ENCODE data around the gene DLG2. TPM values are rescaled to one million over a fixed set of nuclear protein-coding genes. Genes with fewer than 3 reads are reported as not detected.

The DLG2 gene
- total and polyA plus RNA-seq, 2 donors = 4.8 to 6.6 TPM

- no peak overlapping the region for H3K4me3 ChIP-seq (ENCODE audit: low read length in 2 of 2)
- H3K36me3 ChIP-seq (ENCODE audit: control insufficient read depth in 2 of 2, insufficient read depth in 2 of 2, low read length in 1 of 2) = no peaks in the 10 kb centered on the region
- H3K27me3 ChIP-seq (ENCODE audit: control insufficient read depth in 2 of 2, insufficient read depth in 1 of 2, low read length in 1 of 2) = no peaks in the 10 kb centered on the region
- no peaks in the 10 kb centered on the region for H3K9me3 ChIP-seq (ENCODE audit: control insufficient read depth in 2 of 2, insufficient read depth in 1 of 2, low read length in 1 of 2)
- H3K27ac ChIP-seq (ENCODE audit: low read depth in 1 of 2, low read length in 1 of 2) = no peak overlapping the region
- H3K4me1 ChIP-seq (ENCODE audit: control insufficient read depth in 2 of 2, insufficient read depth in 2 of 2, low read length in 2 of 2) = no peaks in the 10 kb centered on the region
- DNase-seq (ENCODE audit: low read depth in 6 of 9, low spot score in 9 of 9) = no peak
Observed at GRCh38 chr11:84501750-84502149, 1125.4 kb downstream of the DLG2 start.

- no peaks in the 10 kb centered on the region for H3K4me1 ChIP-seq (ENCODE audit: control insufficient read depth in 2 of 2, insufficient read depth in 2 of 2, low read length in 2 of 2)
- no peaks in the 10 kb centered on the region for H3K9me3 ChIP-seq (ENCODE audit: control insufficient read depth in 2 of 2, insufficient read depth in 1 of 2, low read length in 1 of 2)
- no peaks in the 10 kb centered on the region for H3K27me3 ChIP-seq (ENCODE audit: control insufficient read depth in 2 of 2, insufficient read depth in 1 of 2, low read length in 1 of 2)
- H3K36me3 ChIP-seq (ENCODE audit: control insufficient read depth in 2 of 2, insufficient read depth in 2 of 2, low read length in 1 of 2) = no peaks in the 10 kb centered on the region
- DNase-seq (ENCODE audit: low read depth in 6 of 9, low spot score in 9 of 9) = no peak
- WGBS = 92% methylated on average over 4 of the region's 4 CpGs
- no peak overlapping the region for H3K27ac ChIP-seq (ENCODE audit: low read depth in 1 of 2, low read length in 1 of 2)
- no peak overlapping the region for H3K4me3 ChIP-seq (ENCODE audit: low read length in 2 of 2)
Observed at GRCh38 chr11:84497981-84498411, 1129.1 kb downstream of the DLG2 start.

- DNase-seq (ENCODE audit: low read depth in 6 of 9, low spot score in 9 of 9) = no peak
- Histone ChIP-seq H3K9me3 (ENCODE audit: control insufficient read depth in 2 of 2, insufficient read depth in 1 of 2, low read length in 1 of 2) (no peaks in the 10 kb centered on the region), H3K27ac (ENCODE audit: low read depth in 1 of 2, low read length in 1 of 2) (no peak overlapping the region), H3K4me3 (ENCODE audit: low read length in 2 of 2) (no peak overlapping the region), H3K27me3 (ENCODE audit: control insufficient read depth in 2 of 2, insufficient read depth in 1 of 2, low read length in 1 of 2) (no peaks in the 10 kb centered on the region), H3K36me3 (ENCODE audit: control insufficient read depth in 2 of 2, insufficient read depth in 2 of 2, low read length in 1 of 2) (no peaks in the 10 kb centered on the region), H3K4me1 (ENCODE audit: control insufficient read depth in 2 of 2, insufficient read depth in 2 of 2, low read length in 2 of 2) (no peaks in the 10 kb centered on the region)
- 51% methylated on average over 1 of the region's 1 CpG for WGBS
Observed at GRCh38 chr11:84497181-84497580, 1130.0 kb downstream of the DLG2 start.

DNA sequence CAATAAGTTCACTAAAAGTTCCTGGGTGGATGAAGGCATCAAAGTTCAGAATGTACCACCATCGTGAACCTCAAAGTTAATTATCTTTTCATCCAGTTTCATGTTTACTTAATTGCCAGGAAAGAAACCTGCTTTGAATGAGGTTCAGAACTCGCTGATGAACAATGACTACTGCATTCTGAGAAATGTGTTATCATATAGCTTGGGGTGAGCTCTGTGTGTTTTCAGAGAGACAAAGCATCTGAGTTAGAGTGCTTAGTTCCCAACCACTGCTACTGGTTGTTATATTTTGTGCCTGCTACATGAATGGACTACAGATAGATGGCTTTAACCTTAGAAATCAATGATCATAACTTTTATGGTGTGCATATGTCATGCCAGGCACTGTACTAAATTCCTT, 1131.0 kb downstream of the DLG2 start:
- Histone ChIP-seq H3K4me3 (ENCODE audit: low read length in 2 of 2) (no peak overlapping the region), H3K27me3 (ENCODE audit: control insufficient read depth in 2 of 2, insufficient read depth in 1 of 2, low read length in 1 of 2) (no peaks in the 10 kb centered on the region), H3K27ac (ENCODE audit: low read depth in 1 of 2, low read length in 1 of 2) (no peak overlapping the region), H3K4me1 (ENCODE audit: control insufficient read depth in 2 of 2, insufficient read depth in 2 of 2, low read length in 2 of 2) (no peaks in the 10 kb centered on the region), H3K36me3 (ENCODE audit: control insufficient read depth in 2 of 2, insufficient read depth in 2 of 2, low read length in 1 of 2) (no peaks in the 10 kb centered on the region), H3K9me3 (ENCODE audit: control insufficient read depth in 2 of 2, insufficient read depth in 1 of 2, low read length in 1 of 2) (no peaks in the 10 kb centered on the region)
- no peak for DNase-seq (ENCODE audit: low read depth in 6 of 9, low spot score in 9 of 9)
- 83% methylated on average over 2 of the region's 2 CpGs for WGBS

GRCh38 chr11:84480131-84480530, 1147.0 kb downstream of the DLG2 start:
- no peaks in the 10 kb centered on the region for H3K36me3 ChIP-seq (ENCODE audit: control insufficient read depth in 2 of 2, insufficient read depth in 2 of 2, low read length in 1 of 2)
- 77% methylated on average over 4 of the region's 4 CpGs for WGBS
- DNase-seq (ENCODE audit: low read depth in 6 of 9, low spot score in 9 of 9) = no peak
- H3K4me3 ChIP-seq (ENCODE audit: low read length in 2 of 2) = no peak overlapping the region
- H3K4me1 ChIP-seq (ENCODE audit: control insufficient read depth in 2 of 2, insufficient read depth in 2 of 2, low read length in 2 of 2) = no peaks in the 10 kb centered on the region
- no peaks in the 10 kb centered on the region for H3K27me3 ChIP-seq (ENCODE audit: control insufficient read depth in 2 of 2, insufficient read depth in 1 of 2, low read length in 1 of 2)
- H3K9me3 ChIP-seq (ENCODE audit: control insufficient read depth in 2 of 2, insufficient read depth in 1 of 2, low read length in 1 of 2) = no peaks in the 10 kb centered on the region
- H3K27ac ChIP-seq (ENCODE audit: low read depth in 1 of 2, low read length in 1 of 2) = no peak overlapping the region

DNA sequence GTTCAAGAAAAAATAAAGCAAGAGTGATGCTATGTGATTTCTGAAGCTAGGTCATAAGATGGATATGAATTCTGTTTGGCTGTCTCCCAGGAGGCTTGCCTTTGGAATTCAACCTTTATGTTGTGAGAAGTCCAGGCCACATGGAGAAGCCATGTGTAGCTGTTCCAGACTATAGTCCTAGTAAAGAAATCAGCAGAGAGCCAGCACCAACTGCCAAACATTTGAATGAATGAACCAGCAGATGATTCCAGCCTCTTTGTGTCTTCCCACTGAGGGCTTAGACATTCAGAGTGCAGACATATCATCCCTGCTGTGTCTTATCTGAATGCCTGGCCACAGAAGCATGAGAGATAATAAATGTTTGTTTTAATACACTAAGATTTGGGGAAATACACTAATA, 1150.6 kb downstream of the DLG2 start:
- no peaks in the 10 kb centered on the region for H3K4me1 ChIP-seq (ENCODE audit: control insufficient read depth in 2 of 2, insufficient read depth in 2 of 2, low read length in 2 of 2)
- H3K36me3 ChIP-seq (ENCODE audit: control insufficient read depth in 2 of 2, insufficient read depth in 2 of 2, low read length in 1 of 2) = no peaks in the 10 kb centered on the region
- H3K4me3 ChIP-seq (ENCODE audit: low read length in 2 of 2) = no peak overlapping the region
- H3K9me3 ChIP-seq (ENCODE audit: control insufficient read depth in 2 of 2, insufficient read depth in 1 of 2, low read length in 1 of 2) = no peaks in the 10 kb centered on the region
- no peaks in the 10 kb centered on the region for H3K27me3 ChIP-seq (ENCODE audit: control insufficient read depth in 2 of 2, insufficient read depth in 1 of 2, low read length in 1 of 2)
- DNase-seq (ENCODE audit: low read depth in 6 of 9, low spot score in 9 of 9) = no peak
- H3K27ac ChIP-seq (ENCODE audit: low read depth in 1 of 2, low read length in 1 of 2) = no peak overlapping the region

GRCh38 chr11:84471501-84471900, 1155.6 kb downstream of the DLG2 start:
- no peak for DNase-seq (ENCODE audit: low read depth in 6 of 9, low spot score in 9 of 9)
- Histone ChIP-seq H3K4me3 (ENCODE audit: low read length in 2 of 2) (no peak overlapping the region), H3K36me3 (ENCODE audit: control insufficient read depth in 2 of 2, insufficient read depth in 2 of 2, low read length in 1 of 2) (no peaks in the 10 kb centered on the region), H3K27me3 (ENCODE audit: control insufficient read depth in 2 of 2, insufficient read depth in 1 of 2, low read length in 1 of 2) (no peaks in the 10 kb centered on the region), H3K4me1 (ENCODE audit: control insufficient read depth in 2 of 2, insufficient read depth in 2 of 2, low read length in 2 of 2) (no peaks in the 10 kb centered on the region), H3K27ac (ENCODE audit: low read depth in 1 of 2, low read length in 1 of 2) (no peak overlapping the region), H3K9me3 (ENCODE audit: control insufficient read depth in 2 of 2, insufficient read depth in 1 of 2, low read length in 1 of 2) (no peaks in the 10 kb centered on the region)
- WGBS = 45% methylated on average over 1 of the region's 1 CpG

- no peak for DNase-seq (ENCODE audit: low read depth in 6 of 9, low spot score in 9 of 9)
- H3K4me3 ChIP-seq (ENCODE audit: low read length in 2 of 2) = no peak overlapping the region
Observed at GRCh38 chr11:84468235-84468634, 1158.9 kb downstream of the DLG2 start.

GRCh38 chr11:84465040-84465439, 1162.1 kb downstream of the DLG2 start:
- H3K4me3 ChIP-seq (ENCODE audit: low read length in 2 of 2) = no peak overlapping the region
- no peaks in the 10 kb centered on the region for H3K27me3 ChIP-seq (ENCODE audit: control insufficient read depth in 2 of 2, insufficient read depth in 1 of 2, low read length in 1 of 2)
- H3K36me3 ChIP-seq (ENCODE audit: control insufficient read depth in 2 of 2, insufficient read depth in 2 of 2, low read length in 1 of 2) = no peaks in the 10 kb centered on the region
- no peak for DNase-seq (ENCODE audit: low read depth in 6 of 9, low spot score in 9 of 9)
- H3K27ac ChIP-seq (ENCODE audit: low read depth in 1 of 2, low read length in 1 of 2) = no peak overlapping the region
- no peaks in the 10 kb centered on the region for H3K9me3 ChIP-seq (ENCODE audit: control insufficient read depth in 2 of 2, insufficient read depth in 1 of 2, low read length in 1 of 2)
- H3K4me1 ChIP-seq (ENCODE audit: control insufficient read depth in 2 of 2, insufficient read depth in 2 of 2, low read length in 2 of 2) = no peaks in the 10 kb centered on the region
- WGBS = 83% methylated on average over 4 of the region's 4 CpGs

More at GRCh38 chr11:84468235-84468634, 1158.9 kb downstream of the DLG2 start:
- no peaks in the 10 kb centered on the region for H3K27me3 ChIP-seq (ENCODE audit: control insufficient read depth in 2 of 2, insufficient read depth in 1 of 2, low read length in 1 of 2)
- no peaks in the 10 kb centered on the region for H3K4me1 ChIP-seq (ENCODE audit: control insufficient read depth in 2 of 2, insufficient read depth in 2 of 2, low read length in 2 of 2)
- H3K36me3 ChIP-seq (ENCODE audit: control insufficient read depth in 2 of 2, insufficient read depth in 2 of 2, low read length in 1 of 2) = no peaks in the 10 kb centered on the region
- no peak overlapping the region for H3K27ac ChIP-seq (ENCODE audit: low read depth in 1 of 2, low read length in 1 of 2)
- H3K9me3 ChIP-seq (ENCODE audit: control insufficient read depth in 2 of 2, insufficient read depth in 1 of 2, low read length in 1 of 2) = no peaks in the 10 kb centered on the region

- Histone ChIP-seq H3K27ac (ENCODE audit: low read depth in 1 of 2, low read length in 1 of 2) (no peak overlapping the region), H3K27me3 (ENCODE audit: control insufficient read depth in 2 of 2, insufficient read depth in 1 of 2, low read length in 1 of 2) (no peaks in the 10 kb centered on the region), H3K4me3 (ENCODE audit: low read length in 2 of 2) (no peak overlapping the region), H3K36me3 (ENCODE audit: control insufficient read depth in 2 of 2, insufficient read depth in 2 of 2, low read length in 1 of 2) (no peaks in the 10 kb centered on the region), H3K4me1 (ENCODE audit: control insufficient read depth in 2 of 2, insufficient read depth in 2 of 2, low read length in 2 of 2) (no peaks in the 10 kb centered on the region), H3K9me3 (ENCODE audit: control insufficient read depth in 2 of 2, insufficient read depth in 1 of 2, low read length in 1 of 2) (no peaks in the 10 kb centered on the region)
- 92% methylated on average over 3 of the region's 3 CpGs for WGBS
- DNase-seq (ENCODE audit: low read depth in 6 of 9, low spot score in 9 of 9) = no peak
Observed at GRCh38 chr11:84455691-84456090, 1171.5 kb downstream of the DLG2 start.

Data from thymus (tissue), 11 donors.